Right atrium auricular region (tissue), 2 donors: ENCODE results near the gene ZNF385D. TPM values are rescaled to one million over a fixed set of nuclear protein-coding genes. Genes with fewer than 3 reads are reported as not detected.

Experiments
- DNase-seq: peaks from one replicate; pipeline ENCODE4 v3.0.0-alpha.2; 2019; ENCODE audit warnings: low spot score
- H3K27ac ChIP-seq, 2 donors: fragments of 200-600 bp; sonication (generic); 1 replicate in 1 of 2; 2 replicates in 1 of 2; pipeline ENCODE4 v1.5.1; 2016 to 2019
- H3K27me3 ChIP-seq, 2 donors: fragments of 200-600 bp; sonication (generic); one replicate each; pipeline versions ENCODE4 v1.5.1 to v1.6.0; 2017 to 2019
- H3K36me3 ChIP-seq: fragments of 200-600 bp; sonication (generic); one replicate; pipeline ENCODE4 v1.5.1; 2016
- H3K4me1 ChIP-seq, 2 donors: fragments of 200-600 bp; sonication (generic); one replicate each; pipeline versions ENCODE4 v1.5.1 to v1.6.0; 2017 to 2019
- H3K4me3 ChIP-seq, 2 donors: fragments of 200-600 bp; sonication (generic); 1 replicate in 1 of 2; 2 replicates in 1 of 2; pipeline ENCODE4 v1.5.1; 2017 to 2019; ENCODE audit warnings: mild to moderate bottlenecking in 1 of 2, moderate library complexity in 1 of 2
- H3K9me3 ChIP-seq, 2 donors: fragments of 200-600 bp; sonication (generic); one replicate each; pipeline ENCODE4 v1.5.1; 2019
- CTCF ChIP-seq, 2 donors: fragments of 200-600 bp; sonication (generic); IDR thresholded peaks; one replicate each; pipeline ENCODE4 v1.5.1; 2019; ENCODE audit warnings: antibody characterized with exemption in 2 of 2
- total RNA-seq, 2 donors: library from RNA; depleted of rRNA; stranded (reverse); fragments of >200 nt; gene quantifications; one replicate each; pipeline ENCODE4 v1.1.0, GENCODE V29; 2016

Gene ZNF385D
- total RNA-seq, 2 donors from 2014 or later = 0.59 to 1.1 TPM

GRCh38 chr3:21738283-21738682, 12.7 kb downstream of the ZNF385D start:
- TF ChIP-seq CTCF (IDR thresholded peaks at IDR 0.05) = no peak
- H3K27me3 ChIP-seq = no peaks in the 10 kb centered on the region

GRCh38 chr3:21734746-21735145, 16.3 kb downstream of the ZNF385D start:
- Histone ChIP-seq H3K4me3 (no peak overlapping the region), H3K4me1 (no peaks in the 10 kb centered on the region), H3K27ac (no peak overlapping the region), H3K27me3 (no peaks in the 10 kb centered on the region), H3K36me3 (no peaks in the 10 kb centered on the region), H3K9me3 (no peaks in the 10 kb centered on the region)
- TF ChIP-seq CTCF (IDR thresholded peaks at IDR 0.05) = no peak
- DNase-seq = no peak

More at GRCh38 chr3:21738283-21738682, 12.7 kb downstream of the ZNF385D start:
- no peak for DNase-seq
- H3K27ac ChIP-seq = no peak overlapping the region
- no peaks in the 10 kb centered on the region for H3K36me3 ChIP-seq
- H3K4me1 ChIP-seq = no peaks in the 10 kb centered on the region
- H3K9me3 ChIP-seq = no peaks in the 10 kb centered on the region
- no peak overlapping the region for H3K4me3 ChIP-seq

- Histone ChIP-seq H3K27me3 (no peaks in the 10 kb centered on the region), H3K4me1 (no peaks in the 10 kb centered on the region), H3K27ac (no peak overlapping the region), H3K4me3 (no peak overlapping the region), H3K36me3 (no peaks in the 10 kb centered on the region), H3K9me3 (no peaks in the 10 kb centered on the region)
- DNase-seq = no peak
- no peak for TF ChIP-seq CTCF (IDR thresholded peaks at IDR 0.05)
Observed at GRCh38 chr3:21729888-21730459, 21.0 kb downstream of the ZNF385D start.

DNA sequence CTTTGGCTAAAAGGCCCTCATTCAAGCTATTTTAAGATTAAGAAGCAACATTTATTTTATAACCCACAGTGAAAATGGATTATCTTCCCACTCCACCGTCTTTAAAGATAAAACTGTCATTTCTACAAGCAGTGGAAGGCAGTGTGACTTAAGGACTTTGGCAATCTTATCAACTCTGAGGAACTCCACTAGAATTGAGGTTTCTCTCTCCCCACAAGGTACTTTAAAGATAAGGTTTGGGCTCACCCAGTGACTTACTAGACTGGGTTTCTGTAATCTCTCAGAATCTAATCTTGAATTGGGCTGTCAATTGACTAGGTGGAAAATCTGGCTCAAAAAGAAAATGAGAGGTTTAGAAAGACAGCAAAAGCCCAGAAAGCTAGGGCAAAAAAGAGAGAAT, 21.7 kb downstream of the ZNF385D start:
- H3K4me1 ChIP-seq = no peaks in the 10 kb centered on the region
- no peaks in the 10 kb centered on the region for H3K9me3 ChIP-seq
- TF ChIP-seq CTCF (IDR thresholded peaks at IDR 0.05) = no peak
- H3K27me3 ChIP-seq = no peaks in the 10 kb centered on the region
- no peak overlapping the region for H3K27ac ChIP-seq
- H3K36me3 ChIP-seq = no peaks in the 10 kb centered on the region
- DNase-seq = no peak
- no peak overlapping the region for H3K4me3 ChIP-seq

DNA sequence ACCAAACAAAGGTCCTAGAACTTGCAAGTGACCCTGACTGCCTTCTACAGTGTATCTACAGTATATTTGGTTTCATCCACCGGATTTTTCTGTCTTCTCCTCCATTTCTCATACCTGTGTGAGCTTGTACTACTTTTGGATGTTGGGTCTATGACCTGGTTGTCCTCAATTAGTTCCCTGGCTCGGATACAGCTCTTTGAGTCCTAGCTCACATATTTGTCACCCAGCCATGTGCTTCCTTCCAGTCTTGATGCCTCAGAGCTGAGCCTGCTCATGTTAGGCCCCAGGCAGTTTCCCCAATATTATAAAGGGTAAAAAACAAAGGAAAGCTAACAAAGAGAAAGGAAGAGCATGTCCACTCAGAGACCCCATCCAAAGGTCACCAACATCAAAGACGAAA, 28.2 kb downstream of the ZNF385D start:
- no peaks in the 10 kb centered on the region for H3K27me3 ChIP-seq
- H3K27ac ChIP-seq = no peak overlapping the region
- H3K4me3 ChIP-seq = no peak overlapping the region
- no peak for DNase-seq
- no peaks in the 10 kb centered on the region for H3K9me3 ChIP-seq
- TF ChIP-seq CTCF (IDR thresholded peaks at IDR 0.05) = no peak
- H3K36me3 ChIP-seq = no peaks in the 10 kb centered on the region
- no peaks in the 10 kb centered on the region for H3K4me1 ChIP-seq

GRCh38 chr3:21722301-21722700, 28.7 kb downstream of the ZNF385D start:
- H3K4me1 ChIP-seq = no peaks in the 10 kb centered on the region

More at GRCh38 chr3:21722301-21722700, 28.7 kb downstream of the ZNF385D start:
- H3K27ac ChIP-seq = no peak overlapping the region
- no peak overlapping the region for H3K4me3 ChIP-seq
- TF ChIP-seq CTCF (IDR thresholded peaks at IDR 0.05) = no peak
- no peak for DNase-seq
- no peaks in the 10 kb centered on the region for H3K9me3 ChIP-seq
- no peaks in the 10 kb centered on the region for H3K36me3 ChIP-seq
- H3K27me3 ChIP-seq = no peaks in the 10 kb centered on the region
